NCI-H187 treated with DMSO at 0.1 percent for 48 hours (cell line): ENCODE measurements around the gene IFIT1.
"Not testable (repeated sequence)": the region's sequence is repeated elsewhere in the genome, so short reads cannot be mapped to it uniquely, and the experiment has no call there.

Experiments
- DNase-seq: peaks from one replicate; lab custom pipeline; 2025; lab: John Stamatoyannopoulos, UW

The IFIT1 gene

DNA sequence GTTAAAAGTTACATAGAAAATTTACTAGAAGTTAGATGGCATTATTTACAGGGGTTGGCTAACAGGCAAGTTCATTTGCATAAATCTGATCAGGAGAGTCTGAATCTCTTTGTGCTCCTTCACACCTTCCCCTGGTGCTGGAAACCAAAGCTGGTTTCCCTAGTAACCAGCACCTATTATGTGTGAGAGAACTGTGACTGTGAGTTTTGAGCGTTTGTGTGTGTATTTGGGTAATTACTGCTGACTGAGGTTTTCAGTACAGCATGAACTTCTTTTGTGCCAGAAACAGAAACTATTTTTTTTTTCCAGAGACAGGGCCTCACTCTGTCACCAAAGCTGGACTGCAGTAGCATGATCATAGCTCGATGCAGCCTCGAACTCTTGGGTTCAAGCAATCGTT lies 24.9 kb upstream of the IFIT1 start:
- no peak for DNase-seq

DNA sequence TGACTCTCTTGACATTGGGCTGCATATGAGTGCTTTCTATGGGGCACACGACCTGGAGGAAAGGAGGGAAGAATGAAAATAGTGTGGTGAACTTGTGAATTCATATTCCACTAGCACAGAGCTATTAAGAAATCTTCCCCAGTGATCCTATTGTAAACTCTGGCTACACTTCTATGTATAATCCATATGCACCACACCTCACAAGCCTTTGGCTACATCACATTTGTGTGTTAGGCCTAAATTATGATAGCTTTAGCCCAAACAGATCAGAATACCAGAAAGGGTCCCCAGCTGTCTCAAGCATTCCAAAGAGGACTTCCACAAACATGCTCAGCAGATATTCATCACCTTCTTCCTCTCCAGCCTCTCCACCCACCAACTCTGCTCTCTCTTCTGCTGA lies 24.3 kb upstream of the IFIT1 start:
- no peak for DNase-seq

DNA sequence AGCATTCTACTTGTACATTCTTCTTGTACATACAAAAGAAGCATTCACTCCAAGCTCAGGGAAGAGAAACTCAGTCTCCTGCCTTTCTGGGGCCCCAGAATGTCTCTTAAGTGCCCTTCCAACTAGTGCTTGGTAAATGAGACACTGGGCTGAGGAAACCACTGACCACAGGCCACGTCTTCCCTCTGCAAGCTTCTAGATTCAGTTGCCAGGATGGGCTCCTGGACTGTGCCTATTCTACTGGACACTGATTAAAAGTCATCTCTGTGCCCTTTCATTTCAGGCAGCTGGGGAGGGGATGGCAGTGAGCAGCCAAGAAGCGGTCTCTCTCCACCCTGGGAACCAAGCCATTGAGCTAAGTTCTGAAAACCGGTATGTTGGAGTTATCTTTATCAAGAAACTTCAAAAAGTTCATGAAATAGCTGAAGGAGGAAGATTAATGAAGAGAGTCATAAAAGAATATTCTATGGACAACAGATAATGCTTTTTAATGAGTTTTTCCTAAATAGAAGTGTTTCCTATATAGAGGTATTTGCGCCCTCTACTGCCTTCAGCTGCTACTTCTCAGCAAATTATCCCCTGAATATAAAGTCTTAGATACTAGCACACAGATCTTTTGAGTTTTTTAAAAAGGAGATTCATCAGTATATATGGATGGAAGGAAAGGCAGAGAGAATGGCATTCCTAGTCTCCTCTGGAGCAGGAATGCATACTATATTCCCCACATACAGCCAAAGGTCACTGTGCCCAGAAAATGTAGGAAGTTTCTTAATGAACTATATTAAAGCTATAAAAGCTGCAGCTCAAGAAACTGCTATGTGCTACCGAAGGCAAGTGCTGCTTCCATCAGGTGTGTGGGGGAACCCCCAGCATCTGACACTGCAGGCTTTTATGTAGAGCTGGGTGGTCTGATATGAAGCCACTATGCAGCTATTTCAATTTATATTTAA lies 23.0 kb upstream of the IFIT1 start:
- DNase-seq = no peak

DNA sequence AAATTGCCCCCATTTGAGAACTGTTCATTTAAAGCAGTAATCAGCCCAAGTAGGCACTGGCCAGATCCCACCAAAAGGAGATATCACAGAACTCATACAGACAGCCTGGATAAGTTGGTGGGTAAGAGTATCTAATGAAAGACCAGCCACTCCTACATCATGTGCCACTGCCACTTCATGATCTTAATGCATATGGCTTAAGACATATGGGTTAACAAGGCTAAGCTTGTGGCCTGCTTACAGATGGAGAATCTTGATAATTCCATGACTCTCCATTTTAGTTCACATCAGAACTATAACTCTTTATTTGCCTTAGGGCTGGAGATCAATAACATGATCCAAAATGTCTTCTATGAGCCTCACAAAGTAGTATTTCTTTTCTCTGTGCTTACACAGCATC lies 21.3 kb upstream of the IFIT1 start:
- DNase-seq = no peak

DNA sequence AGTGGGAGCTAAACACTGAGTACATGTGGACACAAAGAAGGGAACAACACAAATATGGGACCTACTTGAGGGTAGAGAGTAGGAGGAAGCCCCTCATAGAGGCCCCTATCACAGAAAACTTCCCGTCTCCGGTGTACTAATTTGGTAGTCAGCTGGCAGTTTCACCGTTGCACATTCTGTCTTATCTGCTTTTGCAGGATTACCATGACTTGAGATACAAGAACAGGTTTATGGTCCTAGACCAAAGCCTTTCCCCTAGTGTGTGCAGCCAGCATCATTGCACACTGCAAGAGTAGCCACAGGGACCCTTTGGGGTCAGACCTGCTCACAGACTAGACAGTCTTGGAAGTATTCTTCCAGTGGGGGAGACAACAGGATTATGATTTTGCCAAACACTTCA lies 20.4 kb upstream of the IFIT1 start:
- DNase-seq = no peak

DNA sequence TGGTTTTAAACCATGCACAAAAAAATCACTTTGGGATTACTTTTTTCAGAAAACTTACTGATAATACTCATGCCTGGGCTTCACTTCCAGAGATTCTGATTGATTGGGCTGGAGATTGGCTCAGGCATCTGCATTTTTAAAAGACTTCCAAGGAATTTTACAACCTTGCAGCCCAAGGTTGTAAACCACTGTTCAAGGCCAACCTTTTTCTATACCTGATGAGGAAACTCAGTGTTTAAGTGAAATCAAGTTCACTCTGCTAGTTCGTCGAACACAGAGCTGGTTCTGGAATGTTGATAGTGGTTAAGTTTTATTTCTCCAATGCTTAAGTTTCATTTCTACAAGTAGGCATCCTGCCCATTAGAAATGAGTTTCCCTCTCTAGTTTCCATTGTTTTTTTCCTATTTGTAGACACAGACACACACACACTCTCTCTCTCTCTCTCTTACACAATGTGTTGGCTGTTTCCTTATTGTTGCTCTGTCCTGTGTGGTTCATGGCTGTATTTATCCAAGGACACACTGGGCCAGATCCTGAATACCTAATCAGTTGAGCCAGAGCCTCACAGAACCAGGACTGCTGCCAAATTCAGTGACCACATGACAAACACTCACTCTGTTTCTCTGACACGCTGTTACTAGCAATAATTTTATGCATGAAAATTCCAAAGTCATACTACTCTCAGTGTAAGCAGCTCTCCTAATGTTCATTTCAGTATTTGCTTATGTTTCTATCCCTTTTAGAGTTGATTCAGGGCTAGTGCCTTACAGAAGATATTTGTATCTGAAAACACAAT lies 18.3 kb upstream of the IFIT1 start:
- DNase-seq = no peak

DNA sequence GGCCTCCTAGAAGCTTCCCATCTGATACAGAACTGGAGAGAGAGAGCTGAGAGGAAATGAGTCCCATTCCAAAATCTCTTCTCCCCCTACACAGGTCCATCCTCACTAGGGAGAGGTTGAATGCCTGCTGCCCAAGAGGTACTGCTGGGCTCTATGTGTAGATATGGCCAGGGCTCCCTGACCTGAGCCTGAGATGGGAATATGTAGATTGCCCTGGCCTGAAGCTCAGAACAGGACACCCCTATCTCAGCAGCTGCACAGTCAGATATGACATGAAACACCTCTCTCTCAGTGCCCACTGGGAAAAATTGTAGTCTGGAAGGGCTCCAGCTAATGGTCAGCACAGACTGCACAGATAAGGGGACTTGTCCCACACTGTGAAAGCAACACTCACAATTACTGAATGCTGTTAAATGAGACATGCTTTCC lies 17.7 kb upstream of the IFIT1 start:
- DNase-seq = no peak

DNA sequence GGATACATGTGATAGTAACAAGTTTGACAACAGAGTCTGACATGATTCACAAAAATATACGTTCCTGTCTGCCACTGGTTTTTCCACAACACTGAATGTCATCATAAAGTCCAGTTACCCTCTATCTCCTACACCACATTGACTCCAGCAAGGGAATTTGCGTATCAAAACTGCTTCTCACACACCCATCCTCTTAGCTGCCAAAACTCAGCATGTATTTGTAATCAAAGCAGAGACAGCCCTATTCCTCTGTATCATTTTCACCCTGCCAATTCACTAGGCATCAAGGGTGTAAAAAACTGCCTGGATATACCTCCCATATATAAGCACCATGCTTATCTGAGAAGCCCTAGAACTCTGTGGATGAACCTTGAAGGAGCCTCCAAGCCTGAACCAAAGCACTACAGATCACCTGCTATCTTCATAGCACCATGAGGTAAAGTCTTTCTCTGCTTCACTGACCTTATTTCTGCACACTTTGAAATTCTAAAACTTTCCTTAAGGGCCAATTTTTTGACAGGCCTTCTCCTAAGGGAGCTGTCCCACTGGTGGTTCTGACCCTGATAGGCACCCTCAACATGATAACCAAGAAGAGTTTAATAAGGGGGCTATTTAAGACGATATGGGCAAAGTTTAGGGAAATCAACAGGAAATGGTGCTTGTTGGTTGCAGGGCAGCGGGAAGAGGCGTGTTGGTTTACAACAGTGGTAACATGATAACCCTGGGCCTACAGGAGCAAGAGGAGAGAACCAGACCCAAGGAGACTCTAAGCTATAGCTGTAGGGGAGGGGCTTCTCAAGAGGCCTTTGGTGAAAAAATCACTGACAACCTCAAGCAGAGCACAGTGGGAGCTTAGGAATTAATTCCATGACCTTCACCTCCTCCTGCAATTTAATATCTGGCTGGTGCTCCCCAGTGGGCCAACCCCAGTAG lies 14.5 kb upstream of the IFIT1 start, which contains the start of gene IFIT1B:
Gene IFIT1B, plus strand, starts transcription at position 352 of the 933 bp plus-strand sequence. Its CDS starts 80 bp downstream, at position 432.
- DNase-seq = no peak

DNA sequence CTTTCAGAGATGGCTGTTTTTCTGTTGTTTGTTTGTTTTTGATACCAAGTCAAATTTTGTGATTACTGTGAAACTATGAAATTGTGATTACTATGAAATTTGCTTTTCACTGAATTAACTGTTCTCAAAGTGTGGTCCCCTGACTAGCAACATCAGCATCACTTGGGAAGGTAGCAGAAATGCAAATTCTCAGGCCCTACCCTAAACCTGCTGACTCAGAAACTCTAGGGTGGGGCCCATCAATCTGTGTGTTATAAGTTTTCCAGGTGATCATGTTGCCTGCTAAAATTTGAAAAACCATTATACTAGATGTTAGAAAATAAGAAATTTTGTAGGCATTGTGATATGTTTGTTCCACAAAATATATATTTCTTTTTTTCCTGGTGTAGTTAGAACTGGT lies 13.3 kb upstream of the IFIT1 start:
- DNase-seq = no peak

DNA sequence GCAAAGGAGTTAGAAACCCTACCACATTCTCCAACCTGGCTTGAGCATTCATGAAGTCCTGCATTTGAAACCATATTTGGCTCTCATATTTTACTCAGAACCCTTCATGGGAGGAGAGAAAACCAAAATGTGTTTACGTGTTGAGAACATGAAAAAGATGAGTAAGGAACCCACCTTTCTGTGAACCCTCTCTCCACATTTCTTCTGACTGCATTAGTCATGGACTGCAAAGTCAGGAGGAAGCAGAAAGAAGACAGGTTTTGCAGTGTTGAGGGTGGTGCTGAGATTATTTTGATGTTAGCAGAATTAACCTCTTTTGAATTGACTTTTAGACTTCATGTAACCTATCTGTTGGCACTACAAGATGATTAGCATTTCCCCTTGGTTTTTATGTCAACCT lies 9.7 kb upstream of the IFIT1 start:
- no peak for DNase-seq

DNA sequence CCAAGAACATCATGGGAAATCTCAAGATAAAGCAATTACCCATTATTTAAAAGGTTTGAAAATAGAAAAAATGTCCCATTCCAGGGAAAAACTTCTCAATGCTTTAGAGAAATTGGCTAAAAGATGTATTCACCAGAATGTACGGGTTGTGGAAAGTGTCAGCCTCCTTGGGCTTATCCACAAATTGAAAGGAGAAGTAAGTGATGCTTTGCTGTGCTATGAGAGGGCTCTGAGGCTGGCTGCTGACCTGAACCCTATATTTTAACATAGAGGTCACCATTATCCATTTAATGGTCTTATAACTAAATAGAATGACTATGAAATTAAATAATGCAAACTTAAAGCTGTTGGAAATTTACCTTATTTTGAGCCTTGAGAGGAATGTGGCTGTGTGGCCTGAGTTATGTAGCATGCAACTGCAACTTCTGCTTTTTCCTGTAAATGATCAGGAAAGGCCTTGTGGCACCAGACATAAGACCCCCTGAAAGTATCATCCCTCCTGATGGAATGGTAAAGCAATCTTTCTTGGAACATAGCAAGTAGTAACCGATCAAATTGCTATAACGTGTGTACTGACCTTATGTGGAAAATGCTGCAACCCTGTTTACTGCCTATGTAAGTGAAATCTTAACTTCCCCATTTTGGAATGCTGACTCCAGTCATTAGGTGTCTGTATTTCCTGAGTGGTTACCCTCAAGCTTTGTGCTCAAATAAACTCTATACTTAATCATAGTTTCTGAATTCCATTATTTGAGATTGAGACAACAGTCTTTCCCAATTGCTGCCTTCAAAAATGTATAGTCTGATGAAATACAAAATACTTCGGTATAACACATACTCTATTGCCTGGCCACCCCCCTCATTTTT lies 7.7 kb upstream of the IFIT1 start:
- no peak for DNase-seq

DNA sequence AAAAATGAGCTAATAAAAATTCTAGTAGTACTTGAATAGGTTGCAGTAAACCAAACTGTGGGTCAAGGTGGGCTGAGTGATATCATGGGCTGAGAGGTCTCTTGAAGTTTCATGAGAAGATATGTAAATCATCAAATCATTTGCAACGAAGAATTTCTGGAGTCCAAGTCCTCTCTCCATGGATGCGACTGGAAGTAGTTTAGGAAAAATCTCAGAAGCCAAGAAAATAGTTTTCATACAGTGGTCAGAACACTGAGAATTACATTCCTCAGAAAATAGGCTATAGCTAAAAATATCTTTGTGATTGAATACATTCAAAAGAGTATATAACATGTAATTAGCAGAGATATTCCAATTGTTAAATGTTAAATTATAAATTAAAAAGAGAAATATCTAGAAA lies 3.6 kb upstream of the IFIT1 start:
- no peak for DNase-seq

DNA sequence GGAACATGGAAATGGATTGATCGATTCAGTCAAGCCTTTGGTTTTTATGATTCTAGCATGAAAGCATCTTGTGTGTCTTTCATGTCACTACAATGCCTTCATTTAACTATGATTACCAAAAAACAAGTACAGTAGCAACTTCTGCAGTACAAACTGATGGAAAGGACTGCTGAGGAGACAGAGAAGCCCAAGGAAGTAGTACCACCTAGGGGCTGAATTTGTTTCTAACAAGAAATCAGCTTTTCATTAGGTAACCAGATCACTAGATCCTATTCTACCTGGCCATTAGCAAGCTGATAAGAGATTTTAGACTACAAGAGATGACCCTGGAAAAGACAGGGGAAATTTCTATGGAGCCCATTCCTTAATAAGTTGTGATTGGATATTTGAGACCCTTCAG lies 3.2 kb upstream of the IFIT1 start:
- DNase-seq = no peak

DNA sequence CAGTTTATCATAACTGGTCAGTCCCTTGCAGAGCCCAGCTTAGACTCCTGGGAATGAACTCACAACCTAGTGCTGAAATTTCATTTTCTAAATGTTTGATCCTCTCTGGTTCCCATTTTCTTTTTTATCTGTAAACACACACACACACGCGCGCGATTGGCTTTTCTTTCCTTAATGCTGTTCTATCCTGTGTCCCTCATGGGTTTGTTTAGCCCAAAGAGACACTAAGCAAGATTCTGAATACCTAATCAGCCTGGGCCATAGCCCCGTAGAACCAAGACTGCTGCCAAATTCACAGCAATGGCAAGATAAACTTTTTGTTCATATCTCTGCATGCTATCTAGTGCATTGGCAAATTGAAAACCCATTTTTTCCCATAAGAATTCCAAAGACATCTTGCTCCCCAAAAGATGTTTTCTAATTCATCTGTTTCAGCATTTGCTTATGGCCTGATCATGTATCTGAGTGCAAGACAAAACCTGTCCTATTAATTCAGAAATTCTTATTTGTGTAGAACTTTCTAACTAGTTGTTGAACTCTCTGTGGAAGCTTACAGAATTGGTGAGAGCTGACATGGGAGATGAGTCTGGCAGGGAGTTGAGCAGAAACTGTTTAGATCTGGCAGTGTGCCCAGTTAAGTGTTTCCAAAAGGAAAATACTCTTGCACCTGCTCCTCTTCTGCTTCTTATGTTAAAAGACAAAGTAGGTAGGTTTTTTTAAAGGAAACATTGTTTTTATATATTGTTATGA lies 1.8 kb upstream of the IFIT1 start:
- DNase-seq = no peak

DNA sequence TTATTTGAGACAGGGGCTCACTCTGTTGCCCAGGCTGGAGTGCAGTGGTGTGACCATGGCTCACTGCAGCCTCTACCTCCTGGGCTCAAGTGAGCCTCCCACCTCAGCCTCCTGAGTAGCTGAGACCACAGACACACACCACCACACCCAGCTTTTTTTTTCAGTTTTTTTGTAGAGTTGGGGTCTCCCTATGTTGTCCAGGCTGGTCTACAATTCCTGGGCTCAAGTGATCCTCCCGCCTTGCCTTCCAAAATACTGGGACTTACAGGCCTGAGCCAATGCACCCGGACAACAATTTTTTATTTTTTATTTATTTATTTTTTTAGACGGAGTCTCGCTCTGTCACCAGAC lies 1.2 kb upstream of the IFIT1 start:
- not testable (repeated sequence) for DNase-seq

DNA sequence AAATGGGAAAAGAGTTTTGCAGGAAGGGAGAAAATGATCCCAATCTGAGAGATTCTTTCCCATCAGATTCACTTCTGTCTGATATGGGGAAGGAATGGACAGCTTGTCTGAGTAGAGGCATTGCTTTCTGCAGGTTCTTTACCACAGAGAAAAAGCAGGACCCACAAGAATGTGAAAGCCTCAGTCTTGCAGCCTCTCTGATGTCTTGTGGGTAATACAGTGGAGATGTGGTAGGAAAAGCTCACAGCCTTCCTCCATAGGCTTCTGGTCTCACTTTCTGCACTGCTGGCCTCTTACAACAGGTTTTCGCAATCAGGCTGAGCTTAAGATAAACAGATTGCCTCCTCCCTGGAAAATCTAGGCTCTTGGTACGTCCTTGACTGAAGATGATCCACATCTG lies 551 bp downstream of the IFIT1 start:
- DNase-seq = no peak

DNA sequence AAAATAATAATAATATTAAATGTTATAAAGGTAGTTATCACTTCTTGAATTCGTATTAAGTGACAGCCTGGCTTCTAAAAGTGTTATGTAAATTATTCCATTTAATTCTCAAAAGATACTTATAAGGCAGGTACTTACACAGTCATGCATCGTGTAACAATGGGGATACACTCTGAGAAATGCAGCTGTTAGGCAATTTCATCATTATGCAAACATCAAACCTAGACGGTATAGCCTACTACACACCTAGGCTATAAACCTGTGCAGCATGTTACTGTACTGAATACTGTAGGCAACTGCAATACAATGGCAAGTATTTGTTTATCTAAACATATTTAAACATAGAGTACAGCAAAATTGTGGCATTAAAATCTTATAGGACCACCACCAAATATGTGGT lies 1.5 kb downstream of the IFIT1 start:
- no peak for DNase-seq

DNA sequence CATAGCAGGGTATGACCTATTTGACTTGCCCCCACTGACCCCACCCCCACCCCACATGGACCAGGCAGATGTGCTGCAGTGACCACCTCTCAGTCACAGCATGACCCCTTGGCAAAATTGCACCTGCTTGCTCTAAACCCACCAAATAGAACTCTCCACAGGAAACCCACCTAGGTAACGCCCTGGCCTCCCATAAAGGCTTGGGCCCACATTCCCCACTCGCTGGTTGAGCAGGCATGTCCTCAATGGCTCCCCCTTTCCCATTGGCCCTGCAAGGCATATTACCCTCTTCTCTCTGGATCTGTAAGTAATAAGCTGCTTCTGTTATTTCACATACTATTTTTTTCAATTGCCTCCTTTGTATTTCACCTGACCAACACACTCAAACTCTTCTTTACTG lies 2.7 kb downstream of the IFIT1 start:
- no peak for DNase-seq

DNA sequence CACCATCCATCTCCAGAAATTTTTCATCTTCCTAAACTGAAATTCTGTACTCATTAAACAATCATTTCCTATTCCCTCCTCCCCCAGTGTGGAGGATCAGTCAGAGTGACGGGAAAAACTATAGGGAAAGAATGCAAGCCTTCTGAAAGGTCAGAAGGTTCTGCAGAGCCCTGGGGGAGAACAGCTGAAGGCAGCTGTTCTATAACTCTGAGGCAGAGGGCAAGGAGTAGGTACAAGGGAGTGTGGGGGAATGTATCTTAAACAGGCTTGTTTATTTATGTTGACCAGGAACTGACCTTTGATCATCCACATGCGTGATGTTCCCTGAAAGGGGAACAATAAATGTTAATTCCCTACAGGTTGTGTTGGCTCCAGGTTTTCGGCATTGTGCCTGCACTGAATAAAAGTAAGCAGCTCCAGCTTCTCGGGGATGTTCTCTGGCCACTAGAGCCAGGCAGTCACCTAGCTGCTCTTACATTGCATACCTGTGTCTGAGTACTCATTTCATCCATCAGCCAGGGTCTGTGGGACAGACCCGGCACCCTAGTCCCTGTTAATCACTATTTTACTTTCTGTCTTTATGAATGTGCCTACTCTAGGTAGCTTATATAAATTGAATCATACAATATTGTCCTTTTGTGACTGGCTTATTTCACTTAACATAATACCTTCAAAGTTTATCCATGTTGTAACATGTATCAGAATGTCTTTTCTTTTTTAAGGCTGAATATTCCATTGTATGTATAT lies 5.8 kb downstream of the IFIT1 start:
- DNase-seq = no peak

DNA sequence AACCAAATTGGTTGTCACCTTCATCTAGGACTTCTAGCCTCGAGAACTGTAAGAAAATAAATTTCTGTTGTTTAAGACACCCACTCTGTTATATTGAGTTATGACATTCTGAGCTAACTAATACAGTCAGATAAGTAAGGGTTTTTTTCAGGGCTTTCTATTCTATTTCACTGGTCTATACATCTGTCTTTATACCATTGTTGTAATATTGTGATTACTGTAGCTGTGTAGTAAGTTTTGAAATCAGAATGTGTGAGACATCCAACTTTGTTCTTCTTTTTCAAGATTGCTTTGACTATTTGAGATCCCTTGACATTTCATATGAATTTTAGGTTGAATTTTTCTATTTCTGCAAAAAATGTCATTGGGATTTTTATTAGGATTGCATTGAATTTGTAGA lies 7.5 kb downstream of the IFIT1 start:
- no peak for DNase-seq
